Measurements from ENCODE around the gene MOB3B.
"Not testable (repeated sequence)": the region's sequence is repeated elsewhere in the genome, so short reads cannot be mapped to it uniquely, and the experiment has no call there.

MOB3B gene

DNA sequence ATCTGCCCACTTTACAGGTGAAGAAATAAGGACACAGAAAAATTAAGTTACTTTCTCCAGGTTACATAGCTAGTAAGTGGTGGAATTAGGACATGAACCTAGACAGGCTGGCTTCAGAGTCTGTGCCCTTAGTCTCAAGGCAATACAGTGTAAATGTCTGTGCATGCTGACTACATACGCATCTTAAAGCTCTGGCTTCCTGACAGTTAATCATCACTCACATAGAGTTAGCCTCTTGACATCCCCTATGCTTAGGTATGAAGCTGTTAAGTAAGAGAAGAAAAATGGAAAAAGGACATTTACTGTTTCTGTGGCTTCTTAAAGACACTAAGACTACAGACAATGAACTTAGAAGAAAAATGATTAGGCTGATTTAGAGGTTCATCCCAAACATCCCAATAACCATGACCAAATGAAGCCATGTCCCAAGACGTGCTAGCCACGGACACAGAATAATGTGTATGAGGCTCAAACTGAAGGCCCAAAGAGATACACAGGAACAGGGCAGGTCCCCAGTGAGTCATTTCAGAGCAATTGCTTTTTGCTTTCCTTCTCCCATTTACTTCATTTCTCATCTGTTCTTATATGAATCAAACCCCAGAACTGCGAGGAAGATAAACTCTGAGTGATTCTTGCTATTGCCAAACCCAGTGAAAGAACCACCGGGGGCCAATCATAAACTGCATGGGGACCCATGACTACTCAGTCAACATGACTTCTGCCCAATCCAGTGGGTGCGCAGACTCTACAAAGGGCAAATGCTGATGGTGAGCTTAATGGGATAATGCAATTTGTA lies 105.5 kb downstream of the MOB3B start:
- Histone ChIP-seq H3K9me3 (replicated peaks in 1 of 2; ENCODE audit: control insufficient read depth in 2 of 2, insufficient read depth in 1 of 2, low read depth in 1 of 2, low read length in 2 of 2) (no peaks in the 10 kb centered on the region), H2BK15ac (ENCODE audit: low read length) (no peak overlapping the region), H3K27me3 (ENCODE audit: control insufficient read depth in 3 of 3, insufficient read depth in 3 of 3, low read depth in 1 of 3, low read length in 3 of 3) (no peaks in the 10 kb centered on the region), H3K4me1 (ENCODE audit: control insufficient read depth in 2 of 2, insufficient read depth in 1 of 2, low read depth in 1 of 2, low read length in 2 of 2) (peaks cover 19 to 24% of the 10 kb centered on the region in 2 donors), H3K36me3 (replicated peaks in 1 of 2; ENCODE audit: control insufficient read depth in 2 of 2, insufficient read depth in 2 of 2, low read length in 2 of 2) (peaks cover 0 to 4% of the 10 kb centered on the region in 2 donors), H3K23ac (ENCODE audit: low read depth, low read length, poor library complexity) (no peak overlapping the region), H3K4me3 (ENCODE audit: low read length in 2 of 2) (no peak overlapping the region), H2BK5ac (ENCODE audit: low read length) (no peak overlapping the region), H3K4ac (ENCODE audit: low read length) (no peak overlapping the region), H3K18ac (ENCODE audit: low read length) (no peak overlapping the region), H4K8ac (ENCODE audit: low read depth, low read length) (no peak overlapping the region), H3K79me1 (ENCODE audit: low read depth, low read length) (peaks cover 2% of the 10 kb centered on the region), H3K27ac (replicated peaks; ENCODE audit: low read length) (no peak overlapping the region), H3K4me2 (ENCODE audit: insufficient read depth, low read length, poor library complexity, severe bottlenecking) (no peak overlapping the region), H2AK5ac (ENCODE audit: low read depth, low read length) (no peak overlapping the region), H3K14ac (ENCODE audit: low read length) (no peak overlapping the region), H3K9ac (ENCODE audit: low read depth, low read length, poor library complexity) (no peak overlapping the region), H2BK120ac (ENCODE audit: low read depth, low read length) (no peak overlapping the region), H2BK12ac (ENCODE audit: low read length) (no peak overlapping the region), H4K91ac (ENCODE audit: low read depth, low read length, poor library complexity) (no peak overlapping the region), H2AFZ (ENCODE audit: low read length) (no peak overlapping the region)
- no CpG with 5 or more reads among the region's 6 CpGs for WGBS, 2 donors (ENCODE audit: extremely low coverage in 2 of 2, insufficient read length in 2 of 2, insufficient replicate concordance in 1 of 2)
- no peak for DNase-seq (ENCODE audit: low spot score)

DNA sequence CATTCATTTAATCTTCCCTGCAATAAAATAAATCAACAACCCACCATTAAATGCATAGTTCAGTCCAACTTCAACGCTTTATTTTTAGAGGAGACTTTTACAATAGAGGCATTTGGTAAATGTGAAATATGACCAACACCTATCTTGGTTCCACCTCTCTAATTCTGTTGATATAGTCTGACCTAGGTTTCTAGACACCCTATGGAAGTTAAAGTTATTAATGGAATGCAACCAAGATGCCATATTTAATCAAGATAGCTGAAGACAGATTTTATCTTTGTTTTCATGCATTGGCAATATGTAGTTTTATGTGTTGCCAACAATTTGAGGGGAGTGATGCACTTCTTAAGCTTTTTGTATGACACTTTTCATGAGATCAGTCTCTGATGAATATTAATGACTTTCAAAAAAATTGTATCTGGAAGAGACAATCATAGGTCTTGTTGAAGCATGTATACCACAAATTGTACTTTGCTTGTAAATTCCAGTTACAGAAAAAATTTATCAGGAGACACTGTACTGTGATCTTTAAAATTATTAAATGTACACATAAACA lies 107.3 kb downstream of the MOB3B start:
- Histone ChIP-seq H3K4me1 (ENCODE audit: control insufficient read depth in 2 of 2, insufficient read depth in 1 of 2, low read depth in 1 of 2, low read length in 2 of 2) (peaks cover 16 to 21% of the 10 kb centered on the region in 2 donors), H3K27ac (replicated peaks; ENCODE audit: low read length) (no peak overlapping the region), H4K91ac (ENCODE audit: low read depth, low read length, poor library complexity) (no peak overlapping the region), H2BK120ac (ENCODE audit: low read depth, low read length) (no peak overlapping the region), H2BK15ac (ENCODE audit: low read length) (no peak overlapping the region), H3K9ac (ENCODE audit: low read depth, low read length, poor library complexity) (no peak overlapping the region), H3K79me1 (ENCODE audit: low read depth, low read length) (peaks cover 2% of the 10 kb centered on the region), H2AK5ac (ENCODE audit: low read depth, low read length) (no peak overlapping the region), H3K18ac (ENCODE audit: low read length) (no peak overlapping the region), H4K8ac (ENCODE audit: low read depth, low read length) (no peak overlapping the region), H3K9me3 (replicated peaks in 1 of 2; ENCODE audit: control insufficient read depth in 2 of 2, insufficient read depth in 1 of 2, low read depth in 1 of 2, low read length in 2 of 2) (no peaks in the 10 kb centered on the region), H3K4me2 (ENCODE audit: insufficient read depth, low read length, poor library complexity, severe bottlenecking) (no peak overlapping the region), H3K36me3 (replicated peaks in 1 of 2; ENCODE audit: control insufficient read depth in 2 of 2, insufficient read depth in 2 of 2, low read length in 2 of 2) (peaks cover 0 to 4% of the 10 kb centered on the region in 2 donors), H3K23ac (ENCODE audit: low read depth, low read length, poor library complexity) (no peak overlapping the region), H3K27me3 (ENCODE audit: control insufficient read depth in 3 of 3, insufficient read depth in 3 of 3, low read depth in 1 of 3, low read length in 3 of 3) (no peaks in the 10 kb centered on the region), H2BK12ac (ENCODE audit: low read length) (no peak overlapping the region), H3K14ac (ENCODE audit: low read length) (no peak overlapping the region), H2BK5ac (ENCODE audit: low read length) (no peak overlapping the region), H2AFZ (ENCODE audit: low read length) (no peak overlapping the region), H3K4ac (ENCODE audit: low read length) (no peak overlapping the region), H3K4me3 (ENCODE audit: low read length in 2 of 2) (no peak overlapping the region)
- no CpG with 5 or more reads among the region's 1 CpG for WGBS, 2 donors (ENCODE audit: extremely low coverage in 2 of 2, insufficient read length in 2 of 2, insufficient replicate concordance in 1 of 2)
- no peak for DNase-seq (ENCODE audit: low spot score)

DNA sequence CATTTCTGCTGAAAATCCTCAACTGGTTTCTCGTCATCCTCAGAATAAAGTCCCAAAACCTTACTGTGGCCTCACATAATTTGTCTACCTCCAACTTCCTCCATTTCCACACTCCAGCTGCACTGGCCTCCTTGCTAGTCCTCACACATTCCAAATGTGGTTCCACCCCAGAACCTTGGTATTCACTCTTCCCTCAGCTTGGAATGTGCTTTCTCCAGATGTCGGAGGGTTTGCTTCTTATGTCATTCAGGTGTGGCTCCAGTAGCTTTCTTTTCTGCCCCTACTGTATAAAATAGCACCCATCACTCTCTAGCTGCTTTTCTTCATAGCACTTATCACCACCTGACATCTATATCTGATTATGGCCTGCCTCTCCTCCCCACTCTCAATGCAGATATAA lies 108.0 kb downstream of the MOB3B start:
- H4K91ac ChIP-seq (ENCODE audit: low read depth, low read length, poor library complexity): no peak overlapping the region
- no peak overlapping the region for H3K27ac ChIP-seq (replicated peaks; ENCODE audit: low read length)
- no peak overlapping the region for H3K18ac ChIP-seq (ENCODE audit: low read length)
- H3K9ac ChIP-seq (ENCODE audit: low read depth, low read length, poor library complexity): no peak overlapping the region
- no peak overlapping the region for H3K23ac ChIP-seq (ENCODE audit: low read depth, low read length, poor library complexity)
- H3K36me3 ChIP-seq (replicated peaks in 1 of 2; ENCODE audit: control insufficient read depth in 2 of 2, insufficient read depth in 2 of 2, low read length in 2 of 2): peaks cover 0 to 7% of the 10 kb centered on the region in 2 donors
- H2BK12ac ChIP-seq (ENCODE audit: low read length): no peak overlapping the region
- no peak for DNase-seq (ENCODE audit: low spot score)
- H2AK5ac ChIP-seq (ENCODE audit: low read depth, low read length): no peak overlapping the region
- no peak overlapping the region for H3K4ac ChIP-seq (ENCODE audit: low read length)
- no peaks in the 10 kb centered on the region for H3K9me3 ChIP-seq (replicated peaks in 1 of 2; ENCODE audit: control insufficient read depth in 2 of 2, insufficient read depth in 1 of 2, low read depth in 1 of 2, low read length in 2 of 2)
- H3K27me3 ChIP-seq (ENCODE audit: control insufficient read depth in 3 of 3, insufficient read depth in 3 of 3, low read depth in 1 of 3, low read length in 3 of 3): no peaks in the 10 kb centered on the region
- no peak overlapping the region for H3K4me3 ChIP-seq (ENCODE audit: low read length in 2 of 2)
- peaks cover 2% of the 10 kb centered on the region for H3K79me1 ChIP-seq (ENCODE audit: low read depth, low read length)
- H2AFZ ChIP-seq (ENCODE audit: low read length): no peak overlapping the region
- H2BK120ac ChIP-seq (ENCODE audit: low read depth, low read length): no peak overlapping the region
- H4K8ac ChIP-seq (ENCODE audit: low read depth, low read length): no peak overlapping the region
- no CpG with 5 or more reads among the region's 2 CpGs for WGBS, 2 donors (ENCODE audit: extremely low coverage in 2 of 2, insufficient read length in 2 of 2, insufficient replicate concordance in 1 of 2)
- peaks cover 10 to 13% of the 10 kb centered on the region in 2 donors for H3K4me1 ChIP-seq (ENCODE audit: control insufficient read depth in 2 of 2, insufficient read depth in 1 of 2, low read depth in 1 of 2, low read length in 2 of 2)
- no peak overlapping the region for H2BK5ac ChIP-seq (ENCODE audit: low read length)
- no peak overlapping the region for H3K14ac ChIP-seq (ENCODE audit: low read length)
- no peak overlapping the region for H3K4me2 ChIP-seq (ENCODE audit: insufficient read depth, low read length, poor library complexity, severe bottlenecking)
- no peak overlapping the region for H2BK15ac ChIP-seq (ENCODE audit: low read length)

DNA sequence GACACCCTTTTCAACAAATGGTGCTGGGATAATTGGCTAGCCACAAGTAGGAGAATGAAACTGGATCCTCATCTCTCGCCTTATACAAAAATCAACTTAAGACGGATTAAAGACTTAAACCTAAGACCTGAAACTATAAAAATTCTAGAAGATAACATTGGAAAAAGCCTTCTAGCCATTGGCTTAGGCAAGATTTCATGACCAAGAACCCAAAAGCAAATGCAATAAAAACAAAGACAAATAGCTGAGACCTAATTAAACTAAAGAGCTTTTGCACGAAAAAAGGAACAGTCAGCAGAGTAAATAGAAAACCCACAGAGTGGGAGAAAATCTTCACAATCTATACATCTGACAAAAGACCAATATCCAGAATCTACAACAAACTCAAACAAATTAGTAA lies 110.1 kb downstream of the MOB3B start:
- not testable (repeated sequence) for H3K4me2 ChIP-seq (ENCODE audit: insufficient read depth, low read length, poor library complexity, severe bottlenecking); H2BK120ac ChIP-seq (ENCODE audit: low read depth, low read length); H3K4ac ChIP-seq (ENCODE audit: low read length); H3K4me1 ChIP-seq (ENCODE audit: control insufficient read depth in 2 of 2, insufficient read depth in 1 of 2, low read depth in 1 of 2, low read length in 2 of 2); H3K18ac ChIP-seq (ENCODE audit: low read length); H2BK5ac ChIP-seq (ENCODE audit: low read length); H3K27ac ChIP-seq (replicated peaks; ENCODE audit: low read length); H3K9me3 ChIP-seq (replicated peaks in 1 of 2; ENCODE audit: control insufficient read depth in 2 of 2, insufficient read depth in 1 of 2, low read depth in 1 of 2, low read length in 2 of 2); H2AK5ac ChIP-seq (ENCODE audit: low read depth, low read length); H2AFZ ChIP-seq (ENCODE audit: low read length); H3K23ac ChIP-seq (ENCODE audit: low read depth, low read length, poor library complexity); DNase-seq (ENCODE audit: low spot score); H4K8ac ChIP-seq (ENCODE audit: low read depth, low read length); H3K9ac ChIP-seq (ENCODE audit: low read depth, low read length, poor library complexity); H3K36me3 ChIP-seq (replicated peaks in 1 of 2; ENCODE audit: control insufficient read depth in 2 of 2, insufficient read depth in 2 of 2, low read length in 2 of 2); H3K4me3 ChIP-seq (ENCODE audit: low read length in 2 of 2); H2BK15ac ChIP-seq (ENCODE audit: low read length); H3K79me1 ChIP-seq (ENCODE audit: low read depth, low read length); H2BK12ac ChIP-seq (ENCODE audit: low read length); H4K91ac ChIP-seq (ENCODE audit: low read depth, low read length, poor library complexity); H3K27me3 ChIP-seq (ENCODE audit: control insufficient read depth in 3 of 3, insufficient read depth in 3 of 3, low read depth in 1 of 3, low read length in 3 of 3); H3K14ac ChIP-seq (ENCODE audit: low read length)
- WGBS, 2 donors (ENCODE audit: extremely low coverage in 2 of 2, insufficient read length in 2 of 2, insufficient replicate concordance in 1 of 2): no CpG with 5 or more reads among the region's 3 CpGs
